HCT116 (cell line): ENCODE results near the gene EP400. TPM values are rescaled to one million over a fixed set of nuclear protein-coding genes. Genes with fewer than 3 reads are reported as not detected.
A peak's percentile ranks its signal among the peaks of the same experiment; 100 is the strongest.

Experiments
- ATAC-seq: fragments of 200-7000 bp; cut with Tn5 transposase; 2 replicates; pipeline ENCODE4 v1.9.1; 2020; ENCODE audit warnings: mild to moderate bottlenecking, moderate library complexity
- BruUV-seq: library from RNA; stranded (reverse); fragments of 400-500 nt; replicated peaks from 2 replicates; lab custom pipeline; 2021; lab: Mats Ljungman, UMichigan
- CTCF ChIA-PET: fragments of 300-600 bp; sonication (Branson Sonifier 250); formaldehyde crosslinking; loops from one replicate; lab custom pipeline; 2021; ENCODE audit warnings: antibody characterized with exemption; lab: Charles Lee
- POLR2A ChIA-PET: fragments of 300-600, 350-600 bp; sonication (Branson Sonifier 250); formaldehyde crosslinking; loops from one replicate; lab custom pipeline; 2021; ENCODE audit warnings: antibody characterized with exemption; lab: Charles Lee
- RAD21 ChIA-PET, 2 experiments: fragments of 300-600 bp; sonication (Branson Sonifier 250); formaldehyde crosslinking; loops; one replicate each; lab custom pipeline; 2023; ENCODE audit warnings: low total read pairs in 2 of 2; ENCODE audit not compliant: uncharacterized antibody in 2 of 2, unreplicated experiment in 2 of 2, low non-redundant PET in 1 of 2; lab: Charles Lee
- DNase-seq: peaks from one replicate; pipeline ENCODE4 v3.0.0-alpha.2; 2010; ENCODE audit warnings: low read depth, low spot score
- H2AFZ ChIP-seq: fragments of 200-600 bp; shearing (Covaris generic), sonication (generic); 2 replicates; pipeline ENCODE4 v1.6.1; 2017; ENCODE audit warnings: low read depth, mixed run types, mixed read lengths, antibody characterized with exemption, low read length; ENCODE audit not compliant: poor library complexity, severe bottlenecking
- H3K27ac ChIP-seq: 2 replicates; pipeline ENCODE4 v1.5.1; 2012; ENCODE audit warnings: low read depth, low read length
- H3K27me3 ChIP-seq: fragments of 200-600 bp; sonication (generic); 2 replicates; pipeline ENCODE4 v1.6.1; 2016; ENCODE audit warnings: mixed run types, low read length, mixed read lengths; ENCODE audit not compliant: insufficient read depth
- H3K36me3 ChIP-seq, 2 experiments: fragments of 200-500 bp in 1 of 2; fragments of 200-600 bp in 1 of 2; sonication (Bioruptor generic) in 1 of 2; sonication (generic) in 1 of 2; 2 replicates each; pipeline versions ENCODE4 v1.5.1 to v1.6.1; 2014 to 2016; ENCODE audit warnings: low read length in 2 of 2, inconsistent platforms in 1 of 2, mixed read lengths in 1 of 2, mixed run types in 1 of 2; ENCODE audit not compliant: insufficient read depth in 2 of 2, control insufficient read depth in 1 of 2
- H3K4me1 ChIP-seq, 2 experiments: fragments of 200-600 bp in 1 of 2; sonication (generic) in 1 of 2; 2 replicates each; pipeline versions ENCODE4 v1.5.1 to v1.6.1; 2012 to 2017; ENCODE audit warnings: low read length in 2 of 2, inconsistent platforms in 1 of 2, mild to moderate bottlenecking in 1 of 2, mixed read lengths in 1 of 2, mixed run types in 1 of 2, moderate library complexity in 1 of 2; ENCODE audit not compliant: insufficient read depth in 2 of 2, control insufficient read depth in 1 of 2
- H3K4me2 ChIP-seq: fragments of 200-600 bp; sonication (generic); 2 replicates; pipeline ENCODE4 v1.6.1; 2017; ENCODE audit warnings: mixed run types, low read length, mixed read lengths
- H3K4me3 ChIP-seq, 2 experiments: fragments of 200-600 bp in 1 of 2; sonication (generic) in 1 of 2; replicated peaks in 1 of 2; 2 replicates each; pipeline ENCODE4 v1.5.1; 2011 to 2016; ENCODE audit warnings: low read length in 2 of 2, control low read depth in 1 of 2, low read depth in 1 of 2, mild to moderate bottlenecking in 1 of 2, mixed read lengths in 1 of 2, mixed run types in 1 of 2
- H3K79me2 ChIP-seq: fragments of 200-600 bp; sonication (generic); 2 replicates; pipeline ENCODE4 v1.6.1; 2017; ENCODE audit warnings: mild to moderate bottlenecking, mixed run types, low read length, moderate library complexity, mixed read lengths; ENCODE audit not compliant: insufficient read depth
- H3K9ac ChIP-seq: fragments of 200-600 bp; sonication (generic); 2 replicates; pipeline ENCODE4 v1.6.1; 2016; ENCODE audit warnings: low read length, mixed read lengths
- H3K9me2 ChIP-seq: fragments of 200-600 bp; sonication (generic), shearing (Covaris generic); 2 replicates; pipeline ENCODE4 v1.6.1; 2017; ENCODE audit warnings: mixed run types, mild to moderate bottlenecking, moderate library complexity; ENCODE audit not compliant: insufficient read depth
- H3K9me3 ChIP-seq, 2 experiments: fragments of 200-500 bp in 1 of 2; fragments of 200-600 bp in 1 of 2; sonication (Bioruptor generic) in 1 of 2; sonication (generic) in 1 of 2; 2 replicates each; pipeline ENCODE4 v1.6.1; 2014 to 2017; ENCODE audit warnings: low read length in 2 of 2, mixed read lengths in 2 of 2, inconsistent platforms in 1 of 2, low read depth in 1 of 2, mild to moderate bottlenecking in 1 of 2, mixed run types in 1 of 2, moderate library complexity in 1 of 2; ENCODE audit not compliant: control insufficient read depth in 1 of 2, insufficient read depth in 1 of 2
- H4K20me1 ChIP-seq: fragments of 200-600 bp; sonication (generic), shearing (Covaris generic); 2 replicates; pipeline ENCODE4 v1.6.1; 2017; ENCODE audit warnings: mixed run types, mild to moderate bottlenecking, moderate library complexity; ENCODE audit not compliant: insufficient read depth
- CEBPB ChIP-seq: IDR thresholded peaks from 2 replicates; pipeline ENCODE4 v1.6.1; 2012; ENCODE audit warnings: low read depth
- EGR1 ChIP-seq: IDR thresholded peaks from 2 replicates; pipeline ENCODE4 v1.6.1; 2012; ENCODE audit warnings: low read depth
- EZH2 ChIP-seq: fragments of 200-600 bp; sonication (generic); IDR thresholded peaks from 2 replicates; pipeline ENCODE4 v1.6.1; 2017; ENCODE audit warnings: antibody characterized with exemption, mixed run types
- EZH2phosphoT487 ChIP-seq: fragments of 200-600 bp; IDR thresholded peaks from 2 replicates; pipeline ENCODE4 v1.6.1; 2018; ENCODE audit warnings: antibody characterized with exemption, borderline replicate concordance
- JUND ChIP-seq: IDR thresholded peaks from 2 replicates; pipeline ENCODE4 v1.6.1; 2012
- MAX ChIP-seq: IDR thresholded peaks from 2 replicates; pipeline ENCODE4 v1.6.1; 2012
- POLR2A ChIP-seq: IDR thresholded peaks from 2 replicates; pipeline ENCODE4 v1.7.0; 2011; ENCODE audit warnings: borderline replicate concordance; ENCODE audit not compliant: insufficient read depth, insufficient read length; ENCODE audit errors: extremely low read depth
- SIN3A ChIP-seq: IDR thresholded peaks from 2 replicates; pipeline ENCODE4 v1.6.1; 2012; ENCODE audit warnings: low read depth
- SP1 ChIP-seq: IDR thresholded peaks from 2 replicates; pipeline ENCODE4 v1.6.1; 2012; ENCODE audit warnings: low read depth
- TCF7L2 ChIP-seq: IDR thresholded peaks from 2 replicates; pipeline ENCODE4 v1.7.0; 2011; ENCODE audit warnings: borderline replicate concordance, inconsistent platforms; ENCODE audit not compliant: insufficient read depth, insufficient read length; ENCODE audit errors: extremely low read depth
- ZFX ChIP-seq: fragments of 450-650 bp; IDR thresholded peaks from 2 replicates; pipeline ENCODE4 v1.6.1; 2017
- ZNF274 ChIP-seq: fragments of 200-500 bp; sonication (Bioruptor generic); IDR thresholded peaks from 2 replicates; pipeline ENCODE4 v1.6.1; 2014; ENCODE audit warnings: mild to moderate bottlenecking, low read depth, low read length, inconsistent platforms
- intact Hi-C: fragments of 100-400 bp; cut with micrococcal nuclease; formaldehyde crosslinking; loops from 2 replicates; pipeline ENCODE4 v1.10.0; 2022
- total RNA-seq: library from RNA; stranded (reverse); gene quantifications from one replicate; pipeline ENCODE4 v1.2.1, GENCODE V29; 2021; ENCODE audit not compliant: unreplicated experiment

EP400 gene
- total RNA-seq, 1 experiment from 2014 or later = 54.5 TPM

GRCh38 chr12:132043770-132044467 lies 94.2 kb downstream of the EP400 start (continued):
- no peak for TF ChIP-seq SIN3A
- no peak for TF ChIP-seq EGR1
- no peak for TF ChIP-seq SP1
- TF ChIP-seq EZH2phosphoT487 = no peak
- TF ChIP-seq EZH2 = no peak
- TF ChIP-seq POLR2A = no peak
- TF ChIP-seq ZFX = no peak
- no peak for TF ChIP-seq CEBPB
- no peak for TF ChIP-seq ZNF274
- TF ChIP-seq JUND = no peak

GRCh38 chr12:132044661-132045412 lies 95.1 kb downstream of the EP400 start:
- DNase-seq (no peak), ATAC-seq (no peak)
- no peak overlapping the region for H3K4me3 ChIP-seq
- no peaks in the 10 kb centered on the region for H4K20me1 ChIP-seq
- TSS peak; percentile 12 for BruUV-seq
- H2AFZ ChIP-seq = no peak overlapping the region
- ChIA-PET CTCF (no interaction called here), RAD21 (no interaction called here), POLR2A (no interaction called here)
- no peak overlapping the region for H3K27ac ChIP-seq
- no peaks in the 10 kb centered on the region for H3K9me3 ChIP-seq
- no peak overlapping the region for H3K9ac ChIP-seq
- peaks cover 18 to 24% of the 10 kb centered on the region in 2 experiments for H3K36me3 ChIP-seq
- H3K4me2 ChIP-seq = no peak overlapping the region
- intact Hi-C loops = no loop called here
- TF ChIP-seq SP1 (no peak), MAX (no peak), TCF7L2 (no peak)
- H3K4me1 ChIP-seq = no peaks in the 10 kb centered on the region
- no peaks in the 10 kb centered on the region for H3K9me2 ChIP-seq
- H3K79me2 ChIP-seq = no peaks in the 10 kb centered on the region
- H3K27me3 ChIP-seq = no peaks in the 10 kb centered on the region
